Central memory CD4-positive, alpha-beta T cell (primary cell): Measurements from ENCODE around the gene RTN4IP1.
A peak's percentile ranks its signal among the peaks of the same experiment; 100 is the strongest.
"Not testable (repeated sequence)": the region's sequence is repeated elsewhere in the genome, so short reads cannot be mapped to it uniquely, and the experiment has no call there.

Source experiments
- DNase-seq: peaks from one replicate; pipeline ENCODE4 v3.0.0; 2022

The RTN4IP1 gene

GRCh38 chr6:106626485-106626884 lies 2.8 kb downstream of the RTN4IP1 start:
- DNase-seq = no peak

GRCh38 chr6:106623039-106623438 lies 6.3 kb downstream of the RTN4IP1 start:
- no peak for DNase-seq

- no peak for DNase-seq
These were observed 6.9 kb downstream of the RTN4IP1 start for GRCh38 chr6:106622412-106622811.

GRCh38 chr6:106620931-106621672 lies 8.2 kb downstream of the RTN4IP1 start:
- DNase-seq = no peak

- DNase-seq = no peak
These were observed 10.1 kb downstream of the RTN4IP1 start for GRCh38 chr6:106619223-106619622.

GRCh38 chr6:106618324-106618723 lies 11.0 kb downstream of the RTN4IP1 start:
- DNase-seq = no peak

GRCh38 chr6:106617857-106618256 lies 11.4 kb downstream of the RTN4IP1 start:
- no peak for DNase-seq

GRCh38 chr6:106617302-106617701 lies 12.0 kb downstream of the RTN4IP1 start:
- no peak for DNase-seq

- DNase-seq = no peak
These were observed 14.6 kb downstream of the RTN4IP1 start for GRCh38 chr6:106614592-106615257.

- no peak for DNase-seq
These were observed 15.1 kb downstream of the RTN4IP1 start for GRCh38 chr6:106614166-106614565.

- no peak for DNase-seq
These were observed 15.7 kb downstream of the RTN4IP1 start for GRCh38 chr6:106613590-106613989.

GRCh38 chr6:106612671-106613416 lies 16.5 kb downstream of the RTN4IP1 start:
- DNase-seq = no peak

- DNase-seq = no peak
These were observed 18.3 kb downstream of the RTN4IP1 start for GRCh38 chr6:106611030-106611429.

- no peak for DNase-seq
These were observed 19.6 kb downstream of the RTN4IP1 start for GRCh38 chr6:106609699-106610098.

- DNase-seq = peak; percentile 31
These were observed 21.1 kb downstream of the RTN4IP1 start for GRCh38 chr6:106608080-106608668.

GRCh38 chr6:106600329-106600728 lies 29.0 kb downstream of the RTN4IP1 start:
- DNase-seq = no peak

- no peak for DNase-seq
These were observed 29.9 kb downstream of the RTN4IP1 start for GRCh38 chr6:106599440-106599839.

- no peak for DNase-seq
These were observed 38.0 kb downstream of the RTN4IP1 start for GRCh38 chr6:106591111-106591825.

GRCh38 chr6:106588937-106589336 lies 40.4 kb downstream of the RTN4IP1 start:
- DNase-seq = not testable (repeated sequence)

- no peak for DNase-seq
These were observed 42.4 kb downstream of the RTN4IP1 start for GRCh38 chr6:106586815-106587415.

GRCh38 chr6:106581468-106581867 lies 47.8 kb downstream of the RTN4IP1 start:
- DNase-seq = no peak

- no peak for DNase-seq
These were observed 50.0 kb downstream of the RTN4IP1 start for GRCh38 chr6:106579281-106579680.
